SK-N-SH (cell line): ENCODE results near the gene CPAMD8.

Experiments used
- EZH2phosphoT487 ChIP-seq: fragments of 200-600 bp; sonication (generic); IDR thresholded peaks from 2 replicates; pipeline ENCODE4 v1.6.1; 2017; ENCODE audit warnings: low read depth, mixed run types, mild to moderate bottlenecking, antibody characterized with exemption, moderate library complexity, borderline replicate concordance
- FOSL2 ChIP-seq: IDR thresholded peaks from 2 replicates; pipeline ENCODE4 v1.4.0; 2012; ENCODE audit warnings: low read depth, mild to moderate bottlenecking, moderate library complexity, borderline replicate concordance
- GABPA ChIP-seq: IDR thresholded peaks from 2 replicates; pipeline ENCODE4 v1.4.0; 2012; ENCODE audit warnings: low read depth, mild to moderate bottlenecking
- JUND ChIP-seq: IDR thresholded peaks from 2 replicates; pipeline ENCODE4 v1.4.0; 2012
- MAX ChIP-seq: IDR thresholded peaks from 2 replicates; pipeline ENCODE4 v1.4.0; 2012; ENCODE audit warnings: low read depth
- PBX3 ChIP-seq: IDR thresholded peaks from 2 replicates; pipeline ENCODE4; 2012
- POLR2AphosphoS5 ChIP-seq: IDR thresholded peaks from 2 replicates; pipeline ENCODE4 v1.6.1; 2012; ENCODE audit warnings: low read depth, low read length
- RCOR1 ChIP-seq: fragments of 150-350 bp; IDR thresholded peaks from 2 replicates; pipeline ENCODE4 v1.6.1; 2017; ENCODE audit warnings: antibody characterized with exemption, low read length
- TAF1 ChIP-seq: IDR thresholded peaks from 2 replicates; pipeline ENCODE4 v1.6.1; 2012; ENCODE audit warnings: low read depth, mild to moderate bottlenecking, low read length, moderate library complexity, borderline replicate concordance
- USF1 ChIP-seq: IDR thresholded peaks from 2 replicates; pipeline ENCODE4 v1.4.0; 2012; ENCODE audit warnings: low read depth, borderline replicate concordance
- YY1 ChIP-seq: IDR thresholded peaks from 2 replicates; pipeline ENCODE4 v1.4.0; 2012; ENCODE audit warnings: low read depth, mild to moderate bottlenecking
- TF ChIP-seq, protein P1 (sequence below): fragments of 200-600 bp; sonication (generic); IDR thresholded peaks from 2 replicates; pipeline ENCODE4 v1.6.1; 2017; ENCODE audit warnings: antibody characterized with exemption, mild to moderate bottlenecking, moderate library complexity

DNA sequence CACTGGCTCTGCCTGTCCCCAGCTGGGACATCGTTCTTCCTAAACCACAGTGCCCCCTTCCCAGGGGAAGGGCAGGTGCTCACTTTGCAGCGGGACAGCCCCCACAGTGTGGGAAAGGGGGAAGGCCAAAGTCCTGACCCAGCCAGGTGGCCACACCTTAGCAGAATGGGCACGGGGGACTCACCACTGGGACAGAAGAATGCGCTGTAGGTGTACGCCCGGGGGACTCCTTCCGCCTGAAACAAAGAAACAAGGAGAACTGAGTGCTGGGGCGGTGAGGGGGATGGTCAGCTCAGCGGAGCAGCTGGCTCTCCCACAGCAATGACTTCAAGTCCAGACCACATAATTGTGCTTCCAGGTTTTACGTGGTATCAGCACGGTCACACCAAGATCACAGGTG lies 88.4 kb downstream of the CPAMD8 start:
- TF ChIP-seq, protein P1, sequence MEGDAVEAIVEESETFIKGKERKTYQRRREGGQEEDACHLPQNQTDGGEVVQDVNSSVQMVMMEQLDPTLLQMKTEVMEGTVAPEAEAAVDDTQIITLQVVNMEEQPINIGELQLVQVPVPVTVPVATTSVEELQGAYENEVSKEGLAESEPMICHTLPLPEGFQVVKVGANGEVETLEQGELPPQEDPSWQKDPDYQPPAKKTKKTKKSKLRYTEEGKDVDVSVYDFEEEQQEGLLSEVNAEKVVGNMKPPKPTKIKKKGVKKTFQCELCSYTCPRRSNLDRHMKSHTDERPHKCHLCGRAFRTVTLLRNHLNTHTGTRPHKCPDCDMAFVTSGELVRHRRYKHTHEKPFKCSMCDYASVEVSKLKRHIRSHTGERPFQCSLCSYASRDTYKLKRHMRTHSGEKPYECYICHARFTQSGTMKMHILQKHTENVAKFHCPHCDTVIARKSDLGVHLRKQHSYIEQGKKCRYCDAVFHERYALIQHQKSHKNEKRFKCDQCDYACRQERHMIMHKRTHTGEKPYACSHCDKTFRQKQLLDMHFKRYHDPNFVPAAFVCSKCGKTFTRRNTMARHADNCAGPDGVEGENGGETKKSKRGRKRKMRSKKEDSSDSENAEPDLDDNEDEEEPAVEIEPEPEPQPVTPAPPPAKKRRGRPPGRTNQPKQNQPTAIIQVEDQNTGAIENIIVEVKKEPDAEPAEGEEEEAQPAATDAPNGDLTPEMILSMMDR, result no peak
- TF ChIP-seq YY1 (no peak), JUND (no peak), GABPA (no peak), TAF1 (no peak), POLR2AphosphoS5 (no peak), USF1 (no peak), EZH2phosphoT487 (no peak), RCOR1 (no peak), MAX (no peak), PBX3 (no peak), FOSL2 (no peak)
